HUES6 (cell line): ENCODE results near the gene TLCD3B.

ENCODE experiments used
- H3K27ac ChIP-seq: 2 replicates; pipeline ENCODE4 v1.7.0; 2013; ENCODE audit warnings: low read depth, mild to moderate bottlenecking, low read length, inconsistent platforms
- H3K27me3 ChIP-seq: 2 replicates; pipeline ENCODE4 v1.6.1; 2013; ENCODE audit warnings: low read length; ENCODE audit not compliant: control insufficient read depth, insufficient read depth
- H3K36me3 ChIP-seq: 2 replicates; pipeline ENCODE4 v1.6.1; 2013; ENCODE audit warnings: low read length; ENCODE audit not compliant: control insufficient read depth, insufficient read depth
- H3K4me1 ChIP-seq: 2 replicates; pipeline ENCODE4 v1.6.1; 2013; ENCODE audit warnings: low read length; ENCODE audit not compliant: control insufficient read depth, insufficient read depth
- H3K4me3 ChIP-seq: 2 replicates; pipeline ENCODE4 v1.5.1; 2013; ENCODE audit warnings: low read depth, low read length
- H3K9ac ChIP-seq: one replicate; pipeline ENCODE4 v1.6.1; 2013; ENCODE audit warnings: mild to moderate bottlenecking, low read length
- H3K9me3 ChIP-seq: 2 replicates; pipeline ENCODE4 v1.6.1; 2013; ENCODE audit warnings: low read depth, low read length; ENCODE audit not compliant: control insufficient read depth, insufficient read depth

Gene TLCD3B

DNA sequence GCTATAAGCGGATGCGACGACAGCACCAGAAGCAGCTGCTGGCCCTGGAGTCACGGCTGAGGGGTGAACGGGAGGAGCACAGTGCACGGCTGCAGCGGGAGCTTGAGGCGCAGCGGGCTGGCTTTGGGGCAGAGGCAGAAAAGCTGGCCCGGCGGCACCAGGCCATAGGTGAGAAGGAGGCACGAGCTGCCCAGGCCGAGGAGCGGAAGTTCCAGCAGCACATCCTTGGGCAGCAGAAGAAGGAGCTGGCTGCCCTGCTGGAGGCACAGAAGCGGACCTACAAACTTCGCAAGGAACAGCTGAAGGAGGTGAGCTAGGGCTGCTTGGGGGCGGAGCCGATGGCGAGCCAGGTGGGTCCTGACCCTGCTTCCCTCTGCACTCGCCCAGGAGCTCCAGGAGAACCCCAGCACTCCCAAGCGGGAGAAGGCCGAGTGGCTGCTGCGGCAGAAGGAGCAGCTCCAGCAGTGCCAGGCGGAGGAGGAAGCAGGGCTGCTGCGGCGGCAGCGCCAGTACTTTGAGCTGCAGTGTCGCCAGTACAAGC lies 45.7 kb downstream of the TLCD3B start:
- H3K9ac ChIP-seq = no peak overlapping the region
- no peaks in the 10 kb centered on the region for H3K27me3 ChIP-seq
- H3K9me3 ChIP-seq = no peaks in the 10 kb centered on the region
- no peak overlapping the region for H3K4me3 ChIP-seq
- no peaks in the 10 kb centered on the region for H3K4me1 ChIP-seq
- peaks cover 99% of the 10 kb centered on the region for H3K36me3 ChIP-seq
- no peak overlapping the region for H3K27ac ChIP-seq

DNA sequence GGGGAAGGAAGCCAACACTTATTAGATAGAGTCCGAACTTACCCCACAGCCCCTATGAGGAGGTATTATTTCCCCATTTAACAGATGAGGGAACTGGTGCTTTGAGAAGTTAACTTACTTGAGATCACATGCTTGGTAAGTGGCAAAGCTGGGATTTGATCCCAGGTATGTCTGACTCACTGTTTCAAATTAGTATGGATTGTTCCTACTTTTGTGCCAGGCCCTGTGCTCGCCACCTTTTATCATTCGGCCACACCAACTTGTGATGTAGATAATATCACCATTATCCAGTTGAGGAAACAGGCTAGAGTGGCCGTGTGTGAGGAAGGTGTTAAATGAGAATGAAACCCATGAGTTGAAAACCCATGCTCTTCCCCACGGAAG lies 46.3 kb downstream of the TLCD3B start:
- H3K4me3 ChIP-seq = no peak overlapping the region
- no peaks in the 10 kb centered on the region for H3K4me1 ChIP-seq
- H3K9me3 ChIP-seq = no peaks in the 10 kb centered on the region
- H3K36me3 ChIP-seq = peaks cover 99% of the 10 kb centered on the region
- no peaks in the 10 kb centered on the region for H3K27me3 ChIP-seq
- no peak overlapping the region for H3K27ac ChIP-seq
- H3K9ac ChIP-seq = no peak overlapping the region

- H3K27me3 ChIP-seq = no peaks in the 10 kb centered on the region
- no peaks in the 10 kb centered on the region for H3K9me3 ChIP-seq
- H3K4me1 ChIP-seq = no peaks in the 10 kb centered on the region
- H3K9ac ChIP-seq = no peak overlapping the region
- H3K36me3 ChIP-seq = peaks cover 99% of the 10 kb centered on the region
- no peak overlapping the region for H3K27ac ChIP-seq
- H3K4me3 ChIP-seq = no peak overlapping the region
Measured at GRCh38 chr16:29984137-29984763, 46.8 kb downstream of the TLCD3B start.

- no peaks in the 10 kb centered on the region for H3K27me3 ChIP-seq
- no peaks in the 10 kb centered on the region for H3K4me1 ChIP-seq
- no peak overlapping the region for H3K4me3 ChIP-seq
- H3K36me3 ChIP-seq = peaks cover 99% of the 10 kb centered on the region
- H3K9ac ChIP-seq = no peak overlapping the region
- H3K27ac ChIP-seq = no peak overlapping the region
- no peaks in the 10 kb centered on the region for H3K9me3 ChIP-seq
Measured at GRCh38 chr16:29983420-29984136, 47.5 kb downstream of the TLCD3B start.

GRCh38 chr16:29982560-29983419 lies 48.3 kb downstream of the TLCD3B start:
- no peak overlapping the region for H3K9ac ChIP-seq
- H3K9me3 ChIP-seq = no peaks in the 10 kb centered on the region
- peaks cover 100% of the 10 kb centered on the region for H3K36me3 ChIP-seq
- H3K4me3 ChIP-seq = no peak overlapping the region
- no peaks in the 10 kb centered on the region for H3K27me3 ChIP-seq
- no peak overlapping the region for H3K27ac ChIP-seq
- H3K4me1 ChIP-seq = no peaks in the 10 kb centered on the region

GRCh38 chr16:29978564-29979270 lies 52.4 kb downstream of the TLCD3B start:
- Histone ChIP-seq H3K4me3 (no peak overlapping the region), H3K9ac (no peak overlapping the region), H3K36me3 (peaks cover 60% of the 10 kb centered on the region), H3K27me3 (no peaks in the 10 kb centered on the region), H3K9me3 (no peaks in the 10 kb centered on the region), H3K27ac (no peak overlapping the region), H3K4me1 (peaks cover 21% of the 10 kb centered on the region)

- Histone ChIP-seq H3K4me3 (no peak overlapping the region), H3K36me3 (peaks cover 54% of the 10 kb centered on the region), H3K27ac (no peak overlapping the region), H3K27me3 (no peaks in the 10 kb centered on the region), H3K9me3 (peaks cover 2% of the 10 kb centered on the region), H3K4me1 (peaks cover 21% of the 10 kb centered on the region), H3K9ac (no peak overlapping the region)
Measured at GRCh38 chr16:29978081-29978480, 53.0 kb downstream of the TLCD3B start.

- no peak overlapping the region for H3K9ac ChIP-seq
- H3K36me3 ChIP-seq = peaks cover 53% of the 10 kb centered on the region
- H3K4me3 ChIP-seq = no peak overlapping the region
Measured at GRCh38 chr16:29977063-29977825, 53.8 kb downstream of the TLCD3B start.

DNA sequence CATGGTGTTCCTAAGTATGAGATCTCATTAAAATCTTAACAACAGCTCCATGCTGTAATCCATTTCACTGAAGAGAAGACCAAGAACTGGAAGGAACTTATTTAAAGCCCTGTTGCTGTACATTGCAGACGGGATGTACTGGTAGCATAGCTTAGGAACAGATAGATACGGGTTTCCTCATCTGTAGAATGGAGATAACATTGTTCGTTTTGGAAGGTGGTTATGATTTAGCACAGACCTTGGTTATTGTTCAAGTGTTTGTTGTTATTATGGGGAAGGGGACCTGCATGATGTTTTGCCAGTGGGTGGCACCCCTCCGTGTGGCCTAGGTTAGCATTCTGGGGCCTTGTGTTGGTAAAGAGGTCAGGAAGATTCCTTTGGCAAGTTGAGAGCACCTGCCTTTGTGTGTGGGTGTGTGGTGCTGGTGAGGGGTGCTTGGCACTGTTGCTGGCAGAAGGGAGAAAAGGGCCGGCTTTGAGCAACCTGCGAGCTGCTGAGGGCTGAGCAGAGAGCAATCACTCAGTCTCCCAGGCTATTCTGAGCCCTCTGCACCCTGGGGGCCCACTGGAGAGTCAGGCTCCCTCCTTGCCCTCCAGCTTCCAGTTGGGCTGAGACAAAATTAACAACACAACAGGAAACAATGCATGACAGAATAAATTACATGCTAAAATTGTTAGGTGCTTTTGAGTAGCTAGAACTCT lies 55.1 kb downstream of the TLCD3B start:
- Histone ChIP-seq H3K36me3 (peaks cover 49% of the 10 kb centered on the region), H3K27me3 (0 out of 2 replicates have a peak, but pooled peaks cover 6% of the 10 kb centered on the region), H3K4me3 (peak overlapping the region; percentile 92), H3K9ac (no peak overlapping the region), H3K4me1 (peaks cover 21% of the 10 kb centered on the region), H3K27ac (no peak overlapping the region), H3K9me3 (peaks cover 8% of the 10 kb centered on the region)

More at GRCh38 chr16:29977063-29977825, 53.8 kb downstream of the TLCD3B start:
- Histone ChIP-seq H3K27ac (no peak overlapping the region), H3K4me1 (peaks cover 21% of the 10 kb centered on the region), H3K27me3 (0 out of 2 replicates have a peak, but pooled peaks cover 6% of the 10 kb centered on the region), H3K9me3 (peaks cover 8% of the 10 kb centered on the region)
